HepG2 (cell line): ENCODE results near the gene SCYGR4. TPM values are rescaled to one million over a fixed set of nuclear protein-coding genes. Genes with fewer than 3 reads are reported as not detected.

Experiments used
- CREM ChIP-seq, 2 experiments: sonication (generic) in 1 of 2; formaldehyde crosslinking in 1 of 2; IDR thresholded peaks; 2 replicates each; pipeline versions ENCODE4 v1.4.0 to v1.6.1; 2016 to 2020; ENCODE audit warnings: antibody characterized with exemption in 1 of 2, mild to moderate bottlenecking in 1 of 2, missing genetic modification reagents in 1 of 2
- KDM5B ChIP-seq: sonication (generic); formaldehyde crosslinking; IDR thresholded peaks from 2 replicates; pipeline ENCODE4 v1.4.0; 2020; ENCODE audit warnings: missing genetic modification reagents, mild to moderate bottlenecking, borderline replicate concordance
- MAFK ChIP-seq, 2 experiments: IDR thresholded peaks in 1 of 2; conservative IDR thresholded peaks in 1 of 2; 2 replicates each; pipeline ENCODE4 v1.6.1; 2011; ENCODE audit warnings: improper control_type of control experiment in 2 of 2, low read length in 2 of 2
- MED13 ChIP-seq: sonication (generic); formaldehyde crosslinking; IDR thresholded peaks from 2 replicates; pipeline ENCODE4 v1.5.0; 2020; ENCODE audit warnings: missing genetic modification reagents
- PAF1 ChIP-seq: IDR thresholded peaks from 2 replicates; pipeline ENCODE4 v1.6.1; 2016; ENCODE audit warnings: missing genetic modification reagents, missing compliant biosample characterization
- RORA ChIP-seq: sonication (generic); formaldehyde crosslinking; IDR thresholded peaks from 2 replicates; pipeline ENCODE4 v1.5.0; 2020; ENCODE audit warnings: mild to moderate bottlenecking, missing genetic modification reagents, moderate library complexity
- SALL1 ChIP-seq: sonication (generic); formaldehyde crosslinking; IDR thresholded peaks from 2 replicates; pipeline ENCODE4 v1.8.0; 2022; ENCODE audit warnings: mild to moderate bottlenecking, missing genetic modification reagents
- SOX13 ChIP-seq, 3 experiments: fragments of 450-650 bp in 1 of 3; sonication (generic) in 1 of 3; formaldehyde crosslinking in 1 of 3; IDR thresholded peaks in 2 of 3; conservative IDR thresholded peaks in 1 of 3; 2 replicates each; pipeline versions ENCODE4 v1.5.0 to v1.6.1; 2016 to 2020; ENCODE audit warnings: antibody characterized with exemption in 1 of 3, mild to moderate bottlenecking in 1 of 3, missing compliant biosample characterization in 1 of 3, missing genetic modification reagents in 1 of 3, moderate library complexity in 1 of 3
- THAP7 ChIP-seq: sonication (generic); formaldehyde crosslinking; IDR thresholded peaks from 2 replicates; pipeline ENCODE4 v1.8.1; 2023; ENCODE audit warnings: mild to moderate bottlenecking, missing genetic modification reagents
- ZBTB21 ChIP-seq: sonication (generic); formaldehyde crosslinking; IDR thresholded peaks from 2 replicates; pipeline ENCODE4 v1.4.0; 2020; ENCODE audit warnings: missing genetic modification reagents
- ZFAT ChIP-seq: sonication (generic); formaldehyde crosslinking; conservative IDR thresholded peaks from 2 replicates; pipeline ENCODE4 v1.8.1; 2023; ENCODE audit warnings: missing genetic modification reagents, inconsistent platforms
- ZNF138 ChIP-seq: sonication (generic); formaldehyde crosslinking; IDR thresholded peaks from 2 replicates; pipeline ENCODE4 v1.5.0; 2020; ENCODE audit warnings: mild to moderate bottlenecking, low read depth, missing genetic modification reagents
- ZNF574 ChIP-seq: sonication (generic); formaldehyde crosslinking; IDR thresholded peaks from 2 replicates; pipeline ENCODE4 v1.4.0; 2020; ENCODE audit warnings: missing genetic modification reagents
- ZNF644 ChIP-seq: IDR thresholded peaks from 2 replicates; pipeline ENCODE4 v1.6.1; 2016; ENCODE audit warnings: low read depth
- polyA plus RNA-seq, 8 experiments: library from polyadenylated mRNA; depleted of rRNA in 3 of 8; stranded (reverse) in 7 of 8; unstranded in 1 of 8; fragments of >200 nt; fragmentation: Illumina TruSeq in 4 of 8; extraction: Trizol in 4 of 8; gene quantifications; 2 replicates each; pipeline versions ENCODE4 v1.2.1 to v1.2.3, GENCODE V29; 2011 to 2016; ENCODE audit warnings: low read depth in 4 of 8, missing spikeins in 1 of 8, mixed read lengths in 1 of 8; ENCODE audit not compliant: insufficient read depth in 1 of 8
- total RNA-seq, 5 experiments: library from RNA; depleted of rRNA; stranded (reverse); fragments of >200 nt; fragmentation: Illumina TruSeq; extraction: Trizol; gene quantifications; 2 replicates each; pipeline ENCODE4 v1.2.3, GENCODE V29; 2016; ENCODE audit warnings: low read depth in 1 of 5
- TF ChIP-seq, protein P1 (sequence below): sonication (generic); formaldehyde crosslinking; IDR thresholded peaks from 2 replicates; pipeline ENCODE4 v1.4.0; 2020; ENCODE audit warnings: mild to moderate bottlenecking, missing genetic modification reagents
- TF ChIP-seq, protein P2 (sequence below): sonication (generic); formaldehyde crosslinking; IDR thresholded peaks from 2 replicates; pipeline ENCODE4 v1.9.0; 2022; ENCODE audit warnings: missing genetic modification reagents, mild to moderate bottlenecking, borderline replicate concordance
- TF ChIP-seq, protein P3 (sequence below), 2 experiments: sonication (generic) in 1 of 2; formaldehyde crosslinking in 1 of 2; IDR thresholded peaks; 2 replicates each; pipeline versions ENCODE4 v1.4.0 to v1.6.1; 2016 to 2020; ENCODE audit warnings: borderline replicate concordance in 1 of 2, low read depth in 1 of 2, mild to moderate bottlenecking in 1 of 2, missing genetic modification reagents in 1 of 2

Gene SCYGR4
- total and polyA plus RNA-seq, 2 of the 13 experiments (the other 11 are each of a cell fraction or from before 2014, with no cell fraction given) = not detected

DNA sequence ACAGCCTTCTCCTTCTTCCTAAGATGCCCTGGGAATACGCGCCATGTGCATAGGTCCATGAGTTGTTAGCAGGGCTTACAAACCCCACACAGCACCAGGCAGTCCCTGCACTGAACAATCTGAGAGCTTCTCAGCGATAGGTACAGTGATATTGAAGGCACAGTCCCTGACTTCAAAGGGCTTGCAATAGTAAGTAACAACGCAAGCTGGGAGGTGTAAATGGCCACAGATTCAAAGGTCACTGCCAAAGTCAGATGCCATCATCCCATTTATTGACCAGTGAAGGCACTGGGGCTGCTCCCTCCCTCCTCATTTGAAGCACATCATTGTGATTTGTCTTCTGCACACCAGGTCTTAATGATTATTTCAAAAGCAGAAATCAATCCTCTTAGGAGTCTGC is 2.1 kb upstream of the SCYGR4 start (continued):
- TF ChIP-seq, protein P1, sequence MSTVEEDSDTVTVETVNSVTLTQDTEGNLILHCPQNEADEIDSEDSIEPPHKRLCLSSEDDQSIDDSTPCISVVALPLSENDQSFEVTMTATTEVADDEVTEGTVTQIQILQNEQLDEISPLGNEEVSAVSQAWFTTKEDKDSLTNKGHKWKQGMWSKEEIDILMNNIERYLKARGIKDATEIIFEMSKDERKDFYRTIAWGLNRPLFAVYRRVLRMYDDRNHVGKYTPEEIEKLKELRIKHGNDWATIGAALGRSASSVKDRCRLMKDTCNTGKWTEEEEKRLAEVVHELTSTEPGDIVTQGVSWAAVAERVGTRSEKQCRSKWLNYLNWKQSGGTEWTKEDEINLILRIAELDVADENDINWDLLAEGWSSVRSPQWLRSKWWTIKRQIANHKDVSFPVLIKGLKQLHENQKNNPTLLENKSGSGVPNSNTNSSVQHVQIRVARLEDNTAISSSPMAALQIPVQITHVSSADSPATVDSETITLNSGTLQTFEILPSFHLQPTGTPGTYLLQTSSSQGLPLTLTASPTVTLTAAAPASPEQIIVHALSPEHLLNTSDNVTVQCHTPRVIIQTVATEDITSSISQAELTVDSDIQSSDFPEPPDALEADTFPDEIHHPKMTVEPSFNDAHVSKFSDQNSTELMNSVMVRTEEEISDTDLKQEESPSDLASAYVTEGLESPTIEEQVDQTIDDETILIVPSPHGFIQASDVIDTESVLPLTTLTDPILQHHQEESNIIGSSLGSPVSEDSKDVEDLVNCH (CRISPR knock-in tag) = no peak
- TF ChIP-seq MED13 (CRISPR knock-in tag) (no peak), SALL1 (CRISPR knock-in tag) (no peak; the same call in 1 of the 2 replicates), RORA (no peak), PAF1 (no peak), ZNF574 (CRISPR knock-in tag) (no peak), MAFK (conservative IDR thresholded peaks at IDR 0.05 in 1 of 2, IDR thresholded peaks at IDR 0.05 in 1 of 2; ENCODE audit: low read length in 2 of 2) (no peak), SOX13 (IDR thresholded peaks at IDR 0.05) (no peak), SOX13 (CRISPR knock-in tag; conservative IDR thresholded peaks at IDR 0.05 in 1 of 2, IDR thresholded peaks at IDR 0.05 in 1 of 2) (0 out of 4 replicates have a peak, but pooled peaks of 1 of the 2 experiments have one; percentile 28), ZFAT (CRISPR knock-in tag) (no peak), CREM (IDR thresholded peaks at IDR 0.05) (peak; percentile 18; the same call in 1 of the 2 replicates), CREM (CRISPR knock-in tag; IDR thresholded peaks at IDR 0.05) (no peak), ZBTB21 (CRISPR knock-in tag) (no peak), KDM5B (no peak), THAP7 (no peak), ZNF644 (CRISPR knock-in tag) (no peak), ZNF138 (no peak)
- TF ChIP-seq, protein P2, sequence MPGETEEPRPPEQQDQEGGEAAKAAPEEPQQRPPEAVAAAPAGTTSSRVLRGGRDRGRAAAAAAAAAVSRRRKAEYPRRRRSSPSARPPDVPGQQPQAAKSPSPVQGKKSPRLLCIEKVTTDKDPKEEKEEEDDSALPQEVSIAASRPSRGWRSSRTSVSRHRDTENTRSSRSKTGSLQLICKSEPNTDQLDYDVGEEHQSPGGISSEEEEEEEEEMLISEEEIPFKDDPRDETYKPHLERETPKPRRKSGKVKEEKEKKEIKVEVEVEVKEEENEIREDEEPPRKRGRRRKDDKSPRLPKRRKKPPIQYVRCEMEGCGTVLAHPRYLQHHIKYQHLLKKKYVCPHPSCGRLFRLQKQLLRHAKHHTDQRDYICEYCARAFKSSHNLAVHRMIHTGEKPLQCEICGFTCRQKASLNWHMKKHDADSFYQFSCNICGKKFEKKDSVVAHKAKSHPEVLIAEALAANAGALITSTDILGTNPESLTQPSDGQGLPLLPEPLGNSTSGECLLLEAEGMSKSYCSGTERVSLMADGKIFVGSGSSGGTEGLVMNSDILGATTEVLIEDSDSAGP = no peak
- TF ChIP-seq, protein P3, sequence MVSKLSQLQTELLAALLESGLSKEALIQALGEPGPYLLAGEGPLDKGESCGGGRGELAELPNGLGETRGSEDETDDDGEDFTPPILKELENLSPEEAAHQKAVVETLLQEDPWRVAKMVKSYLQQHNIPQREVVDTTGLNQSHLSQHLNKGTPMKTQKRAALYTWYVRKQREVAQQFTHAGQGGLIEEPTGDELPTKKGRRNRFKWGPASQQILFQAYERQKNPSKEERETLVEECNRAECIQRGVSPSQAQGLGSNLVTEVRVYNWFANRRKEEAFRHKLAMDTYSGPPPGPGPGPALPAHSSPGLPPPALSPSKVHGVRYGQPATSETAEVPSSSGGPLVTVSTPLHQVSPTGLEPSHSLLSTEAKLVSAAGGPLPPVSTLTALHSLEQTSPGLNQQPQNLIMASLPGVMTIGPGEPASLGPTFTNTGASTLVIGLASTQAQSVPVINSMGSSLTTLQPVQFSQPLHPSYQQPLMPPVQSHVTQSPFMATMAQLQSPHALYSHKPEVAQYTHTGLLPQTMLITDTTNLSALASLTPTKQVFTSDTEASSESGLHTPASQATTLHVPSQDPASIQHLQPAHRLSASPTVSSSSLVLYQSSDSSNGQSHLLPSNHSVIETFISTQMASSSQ (IDR thresholded peaks at IDR 0.05; ENCODE audit: low read depth) = no peak
- TF ChIP-seq, protein P3 (CRISPR knock-in tag; IDR thresholded peaks at IDR 0.05; ENCODE audit: borderline replicate concordance) = no peak
